ENCODE results near the gene ZNF101. TPM values are rescaled to one million over a fixed set of nuclear protein-coding genes. Genes with fewer than 3 reads are reported as not detected.

ZNF101 gene
- total RNA-seq, 1 experiment from 2014 or later: 51.4 TPM

GRCh38 chr19:19662344-19662743, 6.3 kb upstream of the ZNF101 start:
- Mint-ChIP-seq H3K27ac (peak overlapping the region; percentile 87), H3K4me1 (peaks cover 17% of the 10 kb centered on the region), H3K36me3 (peaks cover 25% of the 10 kb centered on the region), H3K4me3 (peak overlapping the region; percentile 94), H3K27me3 (ENCODE audit: low read depth) (no peaks in the 10 kb centered on the region), H3K9me3 (no peaks in the 10 kb centered on the region)
- TF ChIP-seq ZMAT4 (CRISPR knock-in tag; IDR thresholded peaks at IDR 0.05) (no peak), GABPB1 (CRISPR knock-in tag; IDR thresholded peaks at IDR 0.05) (no peak), PRDM15 (CRISPR knock-in tag; IDR thresholded peaks at IDR 0.05) (no peak), PREB (CRISPR knock-in tag; IDR thresholded peaks at IDR 0.05; ENCODE audit: borderline replicate concordance) (no peak), TEAD4 (CRISPR knock-in tag; IDR thresholded peaks at IDR 0.05) (no peak), STAT6 (CRISPR knock-in tag; conservative IDR thresholded peaks at IDR 0.05; ENCODE audit: low read depth) (no peak), FOXK1 (CRISPR knock-in tag; IDR thresholded peaks at IDR 0.05) (no peak), ZNF512 (CRISPR knock-in tag; IDR thresholded peaks at IDR 0.05; ENCODE audit: borderline replicate concordance) (no peak), SP1 (CRISPR knock-in tag; conservative IDR thresholded peaks at IDR 0.05) (no peak), RORB (CRISPR knock-in tag; IDR thresholded peaks at IDR 0.05) (no peak)
- CTCF ChIA-PET: interaction anchor here (0.8 to 2.1 kb wide), 4 partner anchors 18 to 130 kb away, joined by 3 to 10 read pairs (median 5); partner anchors contain the start of gene GMIP
- ATAC-seq: no peak
- DNase-seq (ENCODE audit: low spot score): no peak
- POLR2A ChIA-PET: interaction anchor here (0.6 kb wide), 1 partner anchor 199 kb away, joined by 3 read pairs; no protein-coding TSS in a partner anchor

- Mint-ChIP-seq H3K27ac (peak overlapping the region; percentile 87), H3K36me3 (peaks cover 21% of the 10 kb centered on the region), H3K27me3 (ENCODE audit: low read depth) (no peaks in the 10 kb centered on the region; the same call in 1 of the 2 replicates), H3K9me3 (no peaks in the 10 kb centered on the region), H3K4me1 (peaks cover 23% of the 10 kb centered on the region), H3K4me3 (peak overlapping the region; percentile 94)
- DNase-seq (ENCODE audit: low spot score) (no peak), ATAC-seq (no peak)
- ChIA-PET CTCF (interaction anchor here (1.4 to 2.1 kb wide), 2 partner anchors 19 to 131 kb away, joined by 6 to 10 read pairs; partner anchors contain the start of gene GMIP), POLR2A (no interaction called here)
- no peak for TF ChIP-seq NR1H2 (CRISPR knock-in tag; IDR thresholded peaks at IDR 0.05)
- TF ChIP-seq ZNF232 (CRISPR knock-in tag; IDR thresholded peaks at IDR 0.05): 0 out of 2 replicates have a peak, but pooled peaks have one; percentile 12
- TF ChIP-seq MAX (CRISPR knock-in tag; IDR thresholded peaks at IDR 0.05): 0 out of 2 replicates have a peak, but pooled peaks have one; percentile 8
Observed at GRCh38 chr19:19662871-19663255, 5.8 kb upstream of the ZNF101 start.
